Ishikawa (cell line): Measurements from ENCODE around the gene TSPY8.

ENCODE experiments used
- CEBPB ChIP-seq: IDR thresholded peaks from 2 replicates; pipeline ENCODE4 v1.6.1; 2012
- CREB1 ChIP-seq: IDR thresholded peaks from 2 replicates; pipeline ENCODE4 v1.6.1; 2012; ENCODE audit warnings: low read depth
- EP300 ChIP-seq: IDR thresholded peaks from 2 replicates; pipeline ENCODE4 v1.6.1; 2012; ENCODE audit warnings: borderline replicate concordance
- TF ChIP-seq, protein P1 (sequence below): IDR thresholded peaks from 2 replicates; pipeline ENCODE4 v1.6.1; 2012

DNA sequence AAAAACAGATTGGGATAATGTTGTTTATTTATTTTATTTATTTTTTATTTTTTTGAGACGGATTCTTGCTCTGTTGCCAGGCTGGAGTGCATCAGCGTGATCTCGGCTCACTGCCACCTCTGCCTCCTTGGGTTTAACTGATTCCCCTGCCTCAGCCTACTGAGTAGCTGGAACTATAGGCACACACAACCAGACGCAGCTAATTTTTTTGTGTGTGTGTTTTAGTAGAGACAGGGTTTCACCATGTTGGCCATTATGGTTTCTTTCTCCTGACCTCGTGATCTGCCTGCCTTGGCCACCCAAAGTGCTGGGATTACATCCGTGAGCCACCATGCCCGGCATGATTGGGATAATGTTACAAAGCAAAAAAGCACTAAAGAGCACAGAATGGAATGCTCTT is 36.6 kb upstream of the TSPY8 start:
- TF ChIP-seq CEBPB (no peak), CREB1 (no peak), EP300 (no peak)
- TF ChIP-seq, protein P1, sequence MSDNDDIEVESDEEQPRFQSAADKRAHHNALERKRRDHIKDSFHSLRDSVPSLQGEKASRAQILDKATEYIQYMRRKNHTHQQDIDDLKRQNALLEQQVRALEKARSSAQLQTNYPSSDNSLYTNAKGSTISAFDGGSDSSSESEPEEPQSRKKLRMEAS = no peak
